ENCODE results near the gene ATOH8. TPM values are rescaled to one million over a fixed set of nuclear protein-coding genes. Genes with fewer than 3 reads are reported as not detected.

ATOH8 gene
- total RNA-seq, 2 experiments from 2014 or later: 0.44 TPM; not detected in 1

DNA sequence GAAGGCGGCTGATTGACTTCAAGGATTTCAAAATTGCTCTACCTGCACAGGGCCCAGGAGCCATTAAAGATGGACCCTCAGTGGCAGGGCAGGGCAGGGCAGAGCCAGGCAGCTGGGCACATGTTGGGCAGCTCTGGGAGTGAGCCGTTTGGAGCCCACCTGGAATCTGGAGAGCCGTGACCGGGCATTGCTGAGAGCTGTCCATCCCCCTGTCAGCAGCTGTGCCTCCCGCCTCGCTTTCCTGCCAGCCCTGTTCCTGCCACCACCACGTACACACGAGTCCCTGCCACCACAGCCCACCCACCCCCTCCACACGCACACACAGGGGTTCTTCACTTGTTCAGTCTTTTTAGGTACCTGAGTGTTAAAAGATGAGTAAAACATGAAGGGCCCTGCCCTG, 22.9 kb downstream of the ATOH8 start:
- Histone ChIP-seq H3K9me2 (ENCODE audit: insufficient read depth, low read length) (no peaks in the 10 kb centered on the region), H4K20me1 (ENCODE audit: insufficient read depth, low read length) (no peaks in the 10 kb centered on the region), H3K36me3 (ENCODE audit: insufficient read depth, low read length) (no peaks in the 10 kb centered on the region), H3K27ac (ENCODE audit: low read depth, low read length, poor library complexity, severe bottlenecking) (no peak overlapping the region), H3K4me1 (ENCODE audit: insufficient read depth, low read length, poor library complexity, severe bottlenecking) (no peaks in the 10 kb centered on the region), H3K9me3 (ENCODE audit: low read length) (no peaks in the 10 kb centered on the region), H3K79me2 (ENCODE audit: insufficient read depth, low read depth, low read length) (no peaks in the 10 kb centered on the region), H3K4me3 (ENCODE audit: low read depth, low read length, poor library complexity, severe bottlenecking) (no peak overlapping the region), H2AFZ (ENCODE audit: low read length) (no peak overlapping the region), H3K4me2 (ENCODE audit: low read length) (no peak overlapping the region)
- TF ChIP-seq EZH2phosphoT487 (IDR thresholded peaks at IDR 0.05; ENCODE audit: borderline replicate concordance, low read depth, low read length): no peak
- TF ChIP-seq, protein P1, sequence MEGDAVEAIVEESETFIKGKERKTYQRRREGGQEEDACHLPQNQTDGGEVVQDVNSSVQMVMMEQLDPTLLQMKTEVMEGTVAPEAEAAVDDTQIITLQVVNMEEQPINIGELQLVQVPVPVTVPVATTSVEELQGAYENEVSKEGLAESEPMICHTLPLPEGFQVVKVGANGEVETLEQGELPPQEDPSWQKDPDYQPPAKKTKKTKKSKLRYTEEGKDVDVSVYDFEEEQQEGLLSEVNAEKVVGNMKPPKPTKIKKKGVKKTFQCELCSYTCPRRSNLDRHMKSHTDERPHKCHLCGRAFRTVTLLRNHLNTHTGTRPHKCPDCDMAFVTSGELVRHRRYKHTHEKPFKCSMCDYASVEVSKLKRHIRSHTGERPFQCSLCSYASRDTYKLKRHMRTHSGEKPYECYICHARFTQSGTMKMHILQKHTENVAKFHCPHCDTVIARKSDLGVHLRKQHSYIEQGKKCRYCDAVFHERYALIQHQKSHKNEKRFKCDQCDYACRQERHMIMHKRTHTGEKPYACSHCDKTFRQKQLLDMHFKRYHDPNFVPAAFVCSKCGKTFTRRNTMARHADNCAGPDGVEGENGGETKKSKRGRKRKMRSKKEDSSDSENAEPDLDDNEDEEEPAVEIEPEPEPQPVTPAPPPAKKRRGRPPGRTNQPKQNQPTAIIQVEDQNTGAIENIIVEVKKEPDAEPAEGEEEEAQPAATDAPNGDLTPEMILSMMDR (conservative IDR thresholded peaks at IDR 0.05; ENCODE audit: low read length): no peak
- DNase-seq (ENCODE audit: low spot score): no peak
- CTCF ChIA-PET (ENCODE audit: unreplicated experiment): no interaction called here
- intact Hi-C loops (cut with micrococcal nuclease; ENCODE audit: unreplicated experiment): no loop called here
- BruUV-seq (replicated peaks): no TSS peak
- POLR2A ChIA-PET: no interaction called here

DNA sequence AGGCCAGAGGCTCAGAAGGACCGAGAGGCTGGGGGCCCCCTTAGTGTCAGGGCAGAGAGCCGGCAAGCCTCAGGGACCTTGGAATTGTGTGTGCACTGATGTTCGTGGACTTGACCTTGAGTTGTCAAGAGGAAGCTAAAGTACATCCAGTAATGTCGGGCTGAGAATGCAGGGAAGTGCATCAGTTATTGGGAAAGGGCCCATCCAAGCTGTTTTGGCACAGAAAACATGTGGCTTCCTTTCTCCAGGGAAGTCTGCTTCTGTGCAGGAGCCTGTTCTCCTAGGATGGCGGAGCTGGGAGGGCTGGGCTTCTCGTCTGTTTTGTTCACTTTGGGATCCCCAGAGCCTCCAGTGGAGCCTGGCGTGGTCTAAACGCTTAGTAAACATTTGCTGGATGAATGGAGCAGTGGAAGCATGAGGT, 23.7 kb downstream of the ATOH8 start:
- DNase-seq (ENCODE audit: low spot score): no peak
- Histone ChIP-seq H2AFZ (ENCODE audit: low read length) (no peak overlapping the region), H3K4me2 (ENCODE audit: low read length) (no peak overlapping the region), H3K4me3 (ENCODE audit: low read depth, low read length, poor library complexity, severe bottlenecking) (no peak overlapping the region), H3K4me1 (ENCODE audit: insufficient read depth, low read length, poor library complexity, severe bottlenecking) (no peaks in the 10 kb centered on the region), H3K27ac (ENCODE audit: low read depth, low read length, poor library complexity, severe bottlenecking) (no peak overlapping the region), H3K9me2 (ENCODE audit: insufficient read depth, low read length) (no peaks in the 10 kb centered on the region), H3K9me3 (ENCODE audit: low read length) (no peaks in the 10 kb centered on the region), H3K36me3 (ENCODE audit: insufficient read depth, low read length) (no peaks in the 10 kb centered on the region), H3K79me2 (ENCODE audit: insufficient read depth, low read depth, low read length) (no peaks in the 10 kb centered on the region), H4K20me1 (ENCODE audit: insufficient read depth, low read length) (no peaks in the 10 kb centered on the region)
- TF ChIP-seq, protein P1 (conservative IDR thresholded peaks at IDR 0.05; ENCODE audit: low read length): no peak
- TF ChIP-seq EZH2phosphoT487 (IDR thresholded peaks at IDR 0.05; ENCODE audit: borderline replicate concordance, low read depth, low read length): no peak
- intact Hi-C loops (cut with micrococcal nuclease; ENCODE audit: unreplicated experiment): no loop called here
- POLR2A ChIA-PET: interaction anchor here (1.0 kb wide), 1 partner anchor 17 kb away, joined by 3 read pairs; no protein-coding TSS in a partner anchor
- CTCF ChIA-PET (ENCODE audit: unreplicated experiment): no interaction called here
- BruUV-seq (replicated peaks): no TSS peak

DNA sequence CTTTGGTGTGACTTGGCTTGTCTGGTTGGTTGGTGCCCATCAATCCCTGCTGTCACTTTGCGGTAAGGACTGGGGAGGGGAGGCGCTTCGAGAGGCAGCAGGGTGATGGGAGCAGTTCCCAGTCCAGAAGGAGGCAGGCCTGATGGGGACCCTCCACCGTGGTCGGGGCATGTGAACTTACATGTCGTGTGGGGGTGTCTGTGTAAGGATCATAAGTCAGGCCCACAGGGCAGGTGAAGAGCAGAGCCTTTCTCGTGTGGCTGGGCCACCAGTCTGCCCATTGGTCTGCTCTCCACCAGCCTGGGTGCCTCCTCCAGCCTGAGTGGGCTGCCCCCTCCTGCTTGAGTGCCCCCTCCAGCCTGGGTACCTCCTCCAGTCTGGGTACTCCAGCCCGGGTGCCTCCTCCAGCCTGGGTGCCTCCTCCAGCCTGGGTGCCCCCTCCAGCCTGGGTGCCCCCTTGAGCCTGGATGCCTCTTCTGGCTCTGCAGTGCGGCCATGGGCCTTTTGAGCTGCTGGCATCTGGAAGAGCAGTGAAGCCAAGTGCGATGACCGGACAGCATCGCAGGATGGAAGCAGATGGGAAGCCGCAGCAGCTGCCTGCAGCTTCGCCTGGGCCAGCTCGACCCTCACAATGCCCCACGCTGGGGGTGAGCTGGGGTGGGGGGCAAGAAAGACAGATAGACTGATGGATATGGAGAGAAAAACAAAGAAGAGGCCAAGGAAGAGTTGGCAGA, 25.0 kb downstream of the ATOH8 start:
- ChIA-PET POLR2A (interaction anchor here (1.0 kb wide), 1 partner anchor 18 kb away, joined by 3 read pairs; no protein-coding TSS in a partner anchor), CTCF (ENCODE audit: unreplicated experiment) (interaction anchor here (0.6 kb wide), 2 partner anchors 35 to 43 kb away, joined by 3 read pairs; no protein-coding TSS in a partner anchor)
- Histone ChIP-seq H4K20me1 (ENCODE audit: insufficient read depth, low read length) (no peaks in the 10 kb centered on the region), H3K9me2 (ENCODE audit: insufficient read depth, low read length) (no peaks in the 10 kb centered on the region), H3K79me2 (ENCODE audit: insufficient read depth, low read depth, low read length) (no peaks in the 10 kb centered on the region), H3K4me2 (ENCODE audit: low read length) (no peak overlapping the region), H3K27ac (ENCODE audit: low read depth, low read length, poor library complexity, severe bottlenecking) (no peak overlapping the region), H3K4me1 (ENCODE audit: insufficient read depth, low read length, poor library complexity, severe bottlenecking) (no peaks in the 10 kb centered on the region), H3K9me3 (ENCODE audit: low read length) (no peaks in the 10 kb centered on the region), H3K4me3 (ENCODE audit: low read depth, low read length, poor library complexity, severe bottlenecking) (no peak overlapping the region), H2AFZ (ENCODE audit: low read length) (no peak overlapping the region), H3K36me3 (ENCODE audit: insufficient read depth, low read length) (no peaks in the 10 kb centered on the region)
- TF ChIP-seq, protein P1 (conservative IDR thresholded peaks at IDR 0.05; ENCODE audit: low read length): no peak
- no peak for TF ChIP-seq EZH2phosphoT487 (IDR thresholded peaks at IDR 0.05; ENCODE audit: borderline replicate concordance, low read depth, low read length)
- intact Hi-C loops (cut with micrococcal nuclease; ENCODE audit: unreplicated experiment): no loop called here
- no peak for DNase-seq (ENCODE audit: low spot score)
- no TSS peak for BruUV-seq (replicated peaks)
